ENCODE results near the gene RRP15. TPM values are rescaled to one million over a fixed set of nuclear protein-coding genes. Genes with fewer than 3 reads are reported as not detected.

RRP15 gene
- total RNA-seq, 1 experiment from 2014 or later, result 36.0 TPM

DNA sequence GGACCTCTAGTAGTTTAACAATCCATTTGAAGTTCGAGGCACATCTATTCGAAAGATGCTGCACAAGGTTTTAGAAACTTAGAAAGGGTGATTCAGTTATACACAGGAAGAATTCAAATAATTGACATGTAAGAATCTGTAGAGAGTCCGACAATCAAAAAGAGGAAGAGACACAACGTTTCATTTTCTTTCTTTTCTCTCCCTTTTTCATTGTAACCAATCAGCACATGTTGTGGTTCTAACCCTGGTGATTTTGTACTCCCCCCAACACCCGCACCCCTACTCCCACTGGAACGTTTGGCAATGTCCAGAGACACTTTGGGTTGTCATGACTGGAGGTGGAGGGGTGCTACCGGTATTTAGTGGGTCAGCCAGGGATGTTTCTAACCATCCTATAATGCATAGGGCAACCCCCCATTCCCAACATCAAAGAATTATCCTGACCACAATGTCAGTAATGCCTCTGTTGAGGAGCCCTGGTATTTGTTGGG lies 65.0 kb downstream of the RRP15 start (continued):
- TF ChIP-seq, protein P1, sequence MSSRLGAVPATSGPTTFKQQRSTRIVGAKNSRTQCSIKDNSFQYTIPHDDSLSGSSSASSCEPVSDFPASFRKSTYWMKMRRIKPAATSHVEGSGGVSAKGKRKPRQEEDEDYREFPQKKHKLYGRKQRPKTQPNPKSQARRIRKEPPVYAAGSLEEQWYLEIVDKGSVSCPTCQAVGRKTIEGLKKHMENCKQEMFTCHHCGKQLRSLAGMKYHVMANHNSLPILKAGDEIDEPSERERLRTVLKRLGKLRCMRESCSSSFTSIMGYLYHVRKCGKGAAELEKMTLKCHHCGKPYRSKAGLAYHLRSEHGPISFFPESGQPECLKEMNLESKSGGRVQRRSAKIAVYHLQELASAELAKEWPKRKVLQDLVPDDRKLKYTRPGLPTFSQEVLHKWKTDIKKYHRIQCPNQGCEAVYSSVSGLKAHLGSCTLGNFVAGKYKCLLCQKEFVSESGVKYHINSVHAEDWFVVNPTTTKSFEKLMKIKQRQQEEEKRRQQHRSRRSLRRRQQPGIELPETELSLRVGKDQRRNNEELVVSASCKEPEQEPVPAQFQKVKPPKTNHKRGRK (CRISPR knock-in tag; IDR thresholded peaks at IDR 0.05; ENCODE audit: borderline replicate concordance), result no peak
- TF ChIP-seq, protein P2, sequence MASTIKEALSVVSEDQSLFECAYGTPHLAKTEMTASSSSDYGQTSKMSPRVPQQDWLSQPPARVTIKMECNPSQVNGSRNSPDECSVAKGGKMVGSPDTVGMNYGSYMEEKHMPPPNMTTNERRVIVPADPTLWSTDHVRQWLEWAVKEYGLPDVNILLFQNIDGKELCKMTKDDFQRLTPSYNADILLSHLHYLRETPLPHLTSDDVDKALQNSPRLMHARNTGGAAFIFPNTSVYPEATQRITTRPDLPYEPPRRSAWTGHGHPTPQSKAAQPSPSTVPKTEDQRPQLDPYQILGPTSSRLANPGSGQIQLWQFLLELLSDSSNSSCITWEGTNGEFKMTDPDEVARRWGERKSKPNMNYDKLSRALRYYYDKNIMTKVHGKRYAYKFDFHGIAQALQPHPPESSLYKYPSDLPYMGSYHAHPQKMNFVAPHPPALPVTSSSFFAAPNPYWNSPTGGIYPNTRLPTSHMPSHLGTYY (CRISPR knock-in tag; IDR thresholded peaks at IDR 0.05), result no peak

DNA sequence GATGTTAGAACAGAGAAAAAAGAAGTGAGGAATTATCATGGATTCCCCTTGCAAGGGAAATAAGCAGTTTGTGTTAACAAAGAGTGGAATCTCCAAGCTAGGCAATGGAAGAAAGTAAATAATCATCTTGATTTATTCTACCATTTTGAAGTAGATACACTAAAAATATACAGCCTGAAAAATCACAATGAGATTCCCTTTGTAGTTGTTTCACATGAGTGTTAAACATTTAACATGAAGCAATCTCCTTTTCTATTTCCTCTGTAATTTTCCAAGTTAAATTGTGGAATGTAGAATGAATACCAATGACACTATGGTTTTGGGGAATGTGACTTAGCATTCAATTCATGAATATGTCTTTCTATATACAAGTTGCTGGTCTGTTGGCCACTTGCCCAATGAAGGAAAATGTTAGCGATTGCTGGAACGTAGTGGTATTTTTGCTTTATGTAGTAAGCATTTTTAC lies 65.7 kb downstream of the RRP15 start:
- H3K27me3 Mint-ChIP-seq (ENCODE audit: low read depth), result peaks cover 15% of the 10 kb centered on the region

DNA sequence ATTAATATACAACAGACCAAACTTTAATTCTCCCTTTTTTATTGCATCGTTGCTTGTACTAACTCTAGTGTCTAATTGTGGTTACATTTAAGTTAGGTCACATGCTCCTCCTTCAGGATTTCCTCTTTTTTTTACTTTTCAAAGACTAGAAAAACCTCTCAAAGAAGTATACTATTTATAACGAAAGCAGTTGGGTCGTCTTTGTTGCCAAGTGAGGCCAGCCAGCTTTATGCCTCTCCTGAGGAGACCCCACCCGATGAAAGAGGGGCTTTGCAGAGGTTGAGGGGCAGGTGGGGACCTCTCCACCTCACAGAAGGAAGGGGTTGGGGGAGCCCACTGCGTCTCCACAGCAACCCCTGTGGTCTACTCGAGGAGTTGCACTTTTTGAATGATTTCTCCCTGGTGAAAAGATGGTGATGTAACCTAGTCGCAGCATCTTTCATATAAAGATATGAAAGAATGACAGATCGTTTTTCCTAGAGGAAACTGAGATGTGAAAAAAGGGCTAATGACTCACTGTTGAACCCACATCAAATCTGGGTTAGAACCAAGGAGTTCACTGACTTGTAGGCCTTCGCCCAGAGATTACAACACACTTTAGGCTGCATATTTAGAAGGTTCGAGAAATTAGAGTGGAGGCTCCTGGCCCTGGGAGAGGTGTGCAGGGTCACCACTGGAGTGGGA lies 66.4 kb downstream of the RRP15 start:
- peak; percentile 33 for DNase-seq (ENCODE audit: low spot score)
- Mint-ChIP-seq H3K4me1 (peaks cover 62% of the 10 kb centered on the region), H3K27ac (no peak overlapping the region), H3K4me3 (no peak overlapping the region), H3K27me3 (ENCODE audit: low read depth) (peaks cover 9% of the 10 kb centered on the region), H3K36me3 (no peaks in the 10 kb centered on the region), H3K9me3 (no peaks in the 10 kb centered on the region)
- CTCF ChIA-PET, result interaction anchor here (0.6 to 4.2 kb wide), 5 partner anchors 9 to 1177 kb away, joined by 3 to 17 read pairs (median 3); no protein-coding TSS in a partner anchor
- POLR2A ChIA-PET, result no interaction called here
- TF ChIP-seq, protein P3, sequence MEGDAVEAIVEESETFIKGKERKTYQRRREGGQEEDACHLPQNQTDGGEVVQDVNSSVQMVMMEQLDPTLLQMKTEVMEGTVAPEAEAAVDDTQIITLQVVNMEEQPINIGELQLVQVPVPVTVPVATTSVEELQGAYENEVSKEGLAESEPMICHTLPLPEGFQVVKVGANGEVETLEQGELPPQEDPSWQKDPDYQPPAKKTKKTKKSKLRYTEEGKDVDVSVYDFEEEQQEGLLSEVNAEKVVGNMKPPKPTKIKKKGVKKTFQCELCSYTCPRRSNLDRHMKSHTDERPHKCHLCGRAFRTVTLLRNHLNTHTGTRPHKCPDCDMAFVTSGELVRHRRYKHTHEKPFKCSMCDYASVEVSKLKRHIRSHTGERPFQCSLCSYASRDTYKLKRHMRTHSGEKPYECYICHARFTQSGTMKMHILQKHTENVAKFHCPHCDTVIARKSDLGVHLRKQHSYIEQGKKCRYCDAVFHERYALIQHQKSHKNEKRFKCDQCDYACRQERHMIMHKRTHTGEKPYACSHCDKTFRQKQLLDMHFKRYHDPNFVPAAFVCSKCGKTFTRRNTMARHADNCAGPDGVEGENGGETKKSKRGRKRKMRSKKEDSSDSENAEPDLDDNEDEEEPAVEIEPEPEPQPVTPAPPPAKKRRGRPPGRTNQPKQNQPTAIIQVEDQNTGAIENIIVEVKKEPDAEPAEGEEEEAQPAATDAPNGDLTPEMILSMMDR (IDR thresholded peaks at IDR 0.05), result 0 out of 2 replicates have a peak, but pooled peaks have one; percentile 26
- TF ChIP-seq, protein P4, sequence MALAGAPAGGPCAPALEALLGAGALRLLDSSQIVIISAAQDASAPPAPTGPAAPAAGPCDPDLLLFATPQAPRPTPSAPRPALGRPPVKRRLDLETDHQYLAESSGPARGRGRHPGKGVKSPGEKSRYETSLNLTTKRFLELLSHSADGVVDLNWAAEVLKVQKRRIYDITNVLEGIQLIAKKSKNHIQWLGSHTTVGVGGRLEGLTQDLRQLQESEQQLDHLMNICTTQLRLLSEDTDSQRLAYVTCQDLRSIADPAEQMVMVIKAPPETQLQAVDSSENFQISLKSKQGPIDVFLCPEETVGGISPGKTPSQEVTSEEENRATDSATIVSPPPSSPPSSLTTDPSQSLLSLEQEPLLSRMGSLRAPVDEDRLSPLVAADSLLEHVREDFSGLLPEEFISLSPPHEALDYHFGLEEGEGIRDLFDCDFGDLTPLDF (CRISPR knock-in tag; IDR thresholded peaks at IDR 0.05), result no peak
- peak; percentile 67 for ATAC-seq

More for the DNA sequence above, 65.7 kb downstream of the RRP15 start:
- H3K9me3 Mint-ChIP-seq, result no peaks in the 10 kb centered on the region
- ChIA-PET POLR2A (no interaction called here), CTCF (no interaction called here)
- no peaks in the 10 kb centered on the region for H3K36me3 Mint-ChIP-seq
- TF ChIP-seq, protein P5, sequence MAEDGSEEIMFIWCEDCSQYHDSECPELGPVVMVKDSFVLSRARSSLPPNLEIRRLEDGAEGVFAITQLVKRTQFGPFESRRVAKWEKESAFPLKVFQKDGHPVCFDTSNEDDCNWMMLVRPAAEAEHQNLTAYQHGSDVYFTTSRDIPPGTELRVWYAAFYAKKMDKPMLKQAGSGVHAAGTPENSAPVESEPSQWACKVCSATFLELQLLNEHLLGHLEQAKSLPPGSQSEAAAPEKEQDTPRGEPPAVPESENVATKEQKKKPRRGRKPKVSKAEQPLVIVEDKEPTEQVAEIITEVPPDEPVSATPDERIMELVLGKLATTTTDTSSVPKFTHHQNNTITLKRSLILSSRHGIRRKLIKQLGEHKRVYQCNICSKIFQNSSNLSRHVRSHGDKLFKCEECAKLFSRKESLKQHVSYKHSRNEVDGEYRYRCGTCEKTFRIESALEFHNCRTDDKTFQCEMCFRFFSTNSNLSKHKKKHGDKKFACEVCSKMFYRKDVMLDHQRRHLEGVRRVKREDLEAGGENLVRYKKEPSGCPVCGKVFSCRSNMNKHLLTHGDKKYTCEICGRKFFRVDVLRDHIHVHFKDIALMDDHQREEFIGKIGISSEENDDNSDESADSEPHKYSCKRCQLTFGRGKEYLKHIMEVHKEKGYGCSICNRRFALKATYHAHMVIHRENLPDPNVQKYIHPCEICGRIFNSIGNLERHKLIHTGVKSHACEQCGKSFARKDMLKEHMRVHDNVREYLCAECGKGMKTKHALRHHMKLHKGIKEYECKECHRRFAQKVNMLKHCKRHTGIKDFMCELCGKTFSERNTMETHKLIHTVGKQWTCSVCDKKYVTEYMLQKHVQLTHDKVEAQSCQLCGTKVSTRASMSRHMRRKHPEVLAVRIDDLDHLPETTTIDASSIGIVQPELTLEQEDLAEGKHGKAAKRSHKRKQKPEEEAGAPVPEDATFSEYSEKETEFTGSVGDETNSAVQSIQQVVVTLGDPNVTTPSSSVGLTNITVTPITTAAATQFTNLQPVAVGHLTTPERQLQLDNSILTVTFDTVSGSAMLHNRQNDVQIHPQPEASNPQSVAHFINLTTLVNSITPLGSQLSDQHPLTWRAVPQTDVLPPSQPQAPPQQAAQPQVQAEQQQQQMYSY (CRISPR knock-in tag; IDR thresholded peaks at IDR 0.05), result no peak
- TF ChIP-seq TCF7 (CRISPR knock-in tag; IDR thresholded peaks at IDR 0.05; ENCODE audit: low read depth), result no peak
- TF ChIP-seq, protein P6, sequence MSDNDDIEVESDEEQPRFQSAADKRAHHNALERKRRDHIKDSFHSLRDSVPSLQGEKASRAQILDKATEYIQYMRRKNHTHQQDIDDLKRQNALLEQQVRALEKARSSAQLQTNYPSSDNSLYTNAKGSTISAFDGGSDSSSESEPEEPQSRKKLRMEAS (CRISPR knock-in tag; IDR thresholded peaks at IDR 0.05), result no peak
- TF ChIP-seq NFE2L1 (CRISPR knock-in tag; IDR thresholded peaks at IDR 0.05), result no peak
- TF ChIP-seq, protein P4 (CRISPR knock-in tag; IDR thresholded peaks at IDR 0.05), result no peak
- no peak for TF ChIP-seq ATF1 (CRISPR knock-in tag; IDR thresholded peaks at IDR 0.05)
- TF ChIP-seq ZNF396 (CRISPR knock-in tag; IDR thresholded peaks at IDR 0.05; ENCODE audit: borderline replicate concordance), result no peak
- TF ChIP-seq ZNF219 (CRISPR knock-in tag; IDR thresholded peaks at IDR 0.05; ENCODE audit: borderline replicate concordance), result no peak
- TF ChIP-seq, protein P7, sequence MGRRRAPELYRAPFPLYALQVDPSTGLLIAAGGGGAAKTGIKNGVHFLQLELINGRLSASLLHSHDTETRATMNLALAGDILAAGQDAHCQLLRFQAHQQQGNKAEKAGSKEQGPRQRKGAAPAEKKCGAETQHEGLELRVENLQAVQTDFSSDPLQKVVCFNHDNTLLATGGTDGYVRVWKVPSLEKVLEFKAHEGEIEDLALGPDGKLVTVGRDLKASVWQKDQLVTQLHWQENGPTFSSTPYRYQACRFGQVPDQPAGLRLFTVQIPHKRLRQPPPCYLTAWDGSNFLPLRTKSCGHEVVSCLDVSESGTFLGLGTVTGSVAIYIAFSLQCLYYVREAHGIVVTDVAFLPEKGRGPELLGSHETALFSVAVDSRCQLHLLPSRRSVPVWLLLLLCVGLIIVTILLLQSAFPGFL (CRISPR knock-in tag; IDR thresholded peaks at IDR 0.05; ENCODE audit: borderline replicate concordance), result no peak
- no peak for TF ChIP-seq MYBL2 (CRISPR knock-in tag; IDR thresholded peaks at IDR 0.05)
- H3K27ac Mint-ChIP-seq, result no peak overlapping the region
- DNase-seq (ENCODE audit: low spot score) (no peak), ATAC-seq (no peak)
- peaks cover 64% of the 10 kb centered on the region for H3K4me1 Mint-ChIP-seq
- H3K4me3 Mint-ChIP-seq, result no peak overlapping the region

Data from WTC11 (cell line).